Measurements from ENCODE around the gene TMEM266.

TMEM266 gene

DNA sequence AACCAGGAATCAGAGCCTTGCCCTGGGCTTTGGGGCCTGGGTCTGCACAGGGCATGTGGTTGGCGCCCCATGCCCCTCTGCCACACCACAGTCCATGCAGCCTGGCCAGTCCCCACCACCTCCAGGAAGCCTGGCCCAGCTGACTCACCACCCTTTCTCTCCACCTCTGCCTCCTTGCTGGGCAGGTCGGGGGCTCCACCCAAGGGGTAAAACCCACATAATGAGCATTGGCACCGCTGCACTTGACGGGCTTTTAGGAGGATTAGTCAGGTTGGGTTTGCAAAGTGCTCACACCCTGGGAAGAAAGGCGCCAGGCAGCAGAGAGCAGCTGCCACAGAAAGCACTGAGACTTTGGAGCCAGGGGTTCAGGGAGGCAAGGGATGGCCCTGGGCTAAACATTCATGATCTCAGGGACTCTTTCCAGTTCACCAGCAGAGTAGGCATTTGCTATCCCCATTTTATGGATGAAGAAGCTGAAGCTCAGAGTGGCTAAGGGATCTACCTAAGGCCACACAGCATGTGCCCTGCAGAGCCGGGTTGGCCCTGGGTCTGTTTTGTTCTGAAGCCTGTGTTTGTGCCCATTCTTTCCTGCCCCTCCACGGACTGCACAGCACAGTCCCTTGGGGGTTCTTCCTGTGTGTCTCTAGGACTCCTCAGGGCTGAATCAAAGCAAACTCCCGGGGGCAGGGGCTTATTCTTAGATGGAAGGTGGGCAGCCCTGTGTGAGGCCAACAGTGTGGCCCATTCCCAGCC is 138.1 kb downstream of the TMEM266 start:
- no peak for TF ChIP-seq CTCF (IDR thresholded peaks at IDR 0.05; ENCODE audit: insufficient read depth, missing control alignments)
- no peak for DNase-seq (ENCODE audit: insufficient read length, low spot score)
- FAIRE-seq = no peak

DNA sequence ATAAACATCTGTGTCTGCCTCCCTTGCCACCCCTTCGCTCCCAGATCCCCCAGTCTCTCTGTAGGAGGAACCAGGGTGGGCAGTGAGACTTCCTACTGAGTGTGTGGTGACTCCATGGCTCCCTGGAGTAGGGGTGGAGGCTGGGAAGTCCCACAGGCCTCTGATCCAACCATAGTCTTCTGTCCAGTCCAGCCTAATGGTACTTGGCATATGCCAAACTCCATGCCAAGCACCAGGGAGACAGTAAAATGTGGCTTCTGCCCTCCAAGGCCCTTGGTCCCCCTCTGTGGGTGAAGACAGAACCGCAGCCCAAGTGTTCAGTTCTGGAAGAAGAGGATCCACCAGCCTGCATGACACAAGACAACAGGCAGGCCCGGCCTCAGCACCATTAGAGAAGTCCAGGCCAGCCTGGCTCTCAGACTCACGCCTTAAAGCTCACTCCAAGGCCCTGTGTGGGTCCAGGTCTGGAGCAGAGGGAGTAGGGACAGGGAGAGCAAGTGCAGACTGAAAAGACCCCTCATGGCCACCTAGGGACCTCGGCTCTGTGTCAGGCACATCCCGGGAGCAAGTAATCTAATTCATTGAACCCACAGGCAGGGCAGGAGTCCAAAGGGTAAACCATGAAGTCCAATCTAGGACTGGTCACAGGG is 138.8 kb downstream of the TMEM266 start:
- DNase-seq (ENCODE audit: insufficient read length, low spot score) = no peak
- no peak for FAIRE-seq
- no peak for TF ChIP-seq CTCF (IDR thresholded peaks at IDR 0.05; ENCODE audit: insufficient read depth, missing control alignments)

DNA sequence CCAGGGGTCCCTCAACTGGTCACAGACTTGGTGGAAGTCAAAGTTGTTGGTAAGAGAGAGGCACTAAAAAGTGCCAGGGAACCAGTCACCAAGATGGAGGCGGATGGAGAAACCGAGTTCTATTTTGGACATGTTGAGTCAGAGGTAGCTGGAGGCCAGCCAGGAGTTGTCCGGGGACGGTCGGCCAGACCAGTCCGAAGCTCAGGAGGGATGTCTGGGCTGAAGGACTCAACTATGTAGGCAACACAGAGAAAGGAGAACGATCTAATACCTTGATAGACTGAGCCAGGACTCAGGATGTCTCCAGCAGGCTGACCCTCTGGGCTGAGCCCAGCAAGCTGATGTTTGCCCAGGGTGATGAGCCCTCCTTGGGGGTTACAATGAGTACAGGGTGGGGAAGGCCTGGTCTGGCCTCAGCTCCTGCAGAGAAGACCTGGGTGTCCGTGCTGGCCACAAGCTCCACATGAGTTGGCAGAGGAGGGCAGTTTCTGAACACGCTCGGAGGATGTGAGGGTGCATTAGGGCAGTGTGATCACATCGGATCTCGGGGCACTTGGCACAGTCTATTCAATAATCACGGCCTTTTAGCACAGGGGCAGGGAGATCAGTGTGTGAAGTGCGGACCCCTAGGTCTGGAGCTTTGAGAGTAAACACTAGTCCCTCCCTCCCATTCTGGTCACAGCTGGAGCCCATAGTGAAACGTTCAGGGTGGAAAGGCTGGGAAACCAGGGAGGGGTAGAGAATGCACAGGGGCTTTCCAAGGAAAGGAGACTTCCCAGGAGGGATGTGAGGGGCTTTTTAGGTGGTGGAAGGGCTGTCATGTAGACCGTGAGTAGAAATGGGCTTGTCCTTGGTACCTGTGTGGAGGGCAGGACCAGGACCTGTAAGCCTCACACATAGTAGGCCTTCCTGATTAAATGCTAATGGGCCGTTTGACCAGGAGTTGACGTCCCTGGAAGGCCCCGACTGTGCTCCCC is 139.6 kb downstream of the TMEM266 start:
- no peak for TF ChIP-seq CTCF (IDR thresholded peaks at IDR 0.05; ENCODE audit: insufficient read depth, missing control alignments)
- DNase-seq (ENCODE audit: insufficient read length, low spot score) (no peak), FAIRE-seq (no peak)

DNA sequence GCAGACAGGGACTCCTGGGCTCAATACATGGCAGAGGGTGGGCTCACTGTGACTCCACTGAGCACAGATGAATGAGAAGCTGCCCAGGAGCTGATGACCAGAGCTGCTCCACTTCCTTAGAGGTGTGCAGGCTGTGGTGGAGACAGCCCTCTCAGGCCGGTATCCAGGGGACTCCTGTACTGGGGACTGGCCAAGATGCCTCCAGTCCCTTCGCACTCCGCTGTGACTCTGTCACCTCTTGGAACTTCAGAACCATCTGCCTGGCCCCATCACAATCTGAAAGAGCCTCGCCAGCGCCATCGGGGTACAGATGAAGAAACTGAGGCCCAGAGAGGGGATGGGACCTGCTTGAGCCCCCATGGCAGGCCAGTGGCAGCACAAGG is 140.3 kb downstream of the TMEM266 start:
- DNase-seq (ENCODE audit: insufficient read length, low spot score) (no peak), FAIRE-seq (no peak)
- TF ChIP-seq CTCF (IDR thresholded peaks at IDR 0.05; ENCODE audit: insufficient read depth, missing control alignments) = no peak

- no peak for TF ChIP-seq CTCF (IDR thresholded peaks at IDR 0.05; ENCODE audit: insufficient read depth, missing control alignments)
- DNase-seq (ENCODE audit: insufficient read length, low spot score) (no peak), FAIRE-seq (no peak)
Measured at GRCh38 chr15:76200641-76201105, 140.9 kb downstream of the TMEM266 start.

GRCh38 chr15:76201536-76202255 is 141.9 kb downstream of the TMEM266 start:
- DNase-seq (ENCODE audit: insufficient read length, low spot score) = no peak
- FAIRE-seq = no peak
- no peak for TF ChIP-seq CTCF (IDR thresholded peaks at IDR 0.05; ENCODE audit: insufficient read depth, missing control alignments)

All from D721Med (cell line).